HK-2 (cell line): Measurements from ENCODE around the gene FRMPD1.

ENCODE experiments used
- DNase-seq: peaks from one replicate; pipeline ENCODE4 v3.0.0-alpha.2; 2018; ENCODE audit not compliant: unreplicated experiment

FRMPD1 gene

GRCh38 chr9:37776328-37776727 is 125.6 kb downstream of the FRMPD1 start:
- DNase-seq, result no peak

GRCh38 chr9:37778534-37778933 is 127.8 kb downstream of the FRMPD1 start:
- no peak for DNase-seq

GRCh38 chr9:37784291-37784615 is 133.5 kb downstream of the FRMPD1 start:
- no peak for DNase-seq

GRCh38 chr9:37784616-37785483 is 134.1 kb downstream of the FRMPD1 start, which contains the start of gene EXOSC3:
EXOSC3 (minus strand) TSS chr9:37785064; CDS start chr9:37785044, 20 bp downstream.
- peak; percentile 85 for DNase-seq

GRCh38 chr9:37787059-37787458 is 136.3 kb downstream of the FRMPD1 start:
- no peak for DNase-seq

- DNase-seq, result no peak
Observed at GRCh38 chr9:37788332-37788731, 137.6 kb downstream of the FRMPD1 start.

- DNase-seq, result no peak
Observed at GRCh38 chr9:37790096-37790495, 139.3 kb downstream of the FRMPD1 start.

GRCh38 chr9:37792122-37792521 is 141.4 kb downstream of the FRMPD1 start:
- DNase-seq, result no peak

GRCh38 chr9:37796232-37796631 is 145.5 kb downstream of the FRMPD1 start:
- no peak for DNase-seq
